ENCODE data around the gene FAM8A1. TPM values are rescaled to one million over a fixed set of nuclear protein-coding genes. Genes with fewer than 3 reads are reported as not detected.

Gene FAM8A1
- total RNA-seq, 1 experiment from 2014 or later, result 7.1 TPM

GRCh38 chr6:17600527-17601385 is 654 bp downstream of the FAM8A1 start:
- no peak for DNase-seq (ENCODE audit: low spot score)

GRCh38 chr6:17601386-17601703 is 1.2 kb downstream of the FAM8A1 start:
- DNase-seq (ENCODE audit: low spot score), result no peak

- DNase-seq (ENCODE audit: low spot score), result no peak
These were observed 2.8 kb downstream of the FAM8A1 start for GRCh38 chr6:17602888-17603287.

GRCh38 chr6:17606606-17607005 is 6.5 kb downstream of the FAM8A1 start:
- no peak for DNase-seq (ENCODE audit: low spot score)

- no peak for DNase-seq (ENCODE audit: low spot score)
These were observed 10.7 kb downstream of the FAM8A1 start for GRCh38 chr6:17610835-17611234.

- no peak for DNase-seq (ENCODE audit: low spot score)
These were observed 11.9 kb downstream of the FAM8A1 start for GRCh38 chr6:17612048-17612447.

GRCh38 chr6:17615794-17616193 is 15.7 kb downstream of the FAM8A1 start:
- DNase-seq (ENCODE audit: low spot score), result no peak

- DNase-seq (ENCODE audit: low spot score), result no peak
These were observed 20.9 kb downstream of the FAM8A1 start for GRCh38 chr6:17621003-17621402.

GRCh38 chr6:17622144-17622543 is 22.0 kb downstream of the FAM8A1 start:
- no peak for DNase-seq (ENCODE audit: low spot score)

GRCh38 chr6:17624396-17624795 is 24.3 kb downstream of the FAM8A1 start:
- DNase-seq (ENCODE audit: low spot score), result no peak

GRCh38 chr6:17628873-17629272 is 28.8 kb downstream of the FAM8A1 start:
- no peak for DNase-seq (ENCODE audit: low spot score)

- no peak for DNase-seq (ENCODE audit: low spot score)
These were observed 29.9 kb downstream of the FAM8A1 start for GRCh38 chr6:17629824-17630510.

- peak; percentile 11 for DNase-seq (ENCODE audit: low spot score)
These were observed 30.5 kb downstream of the FAM8A1 start for GRCh38 chr6:17630511-17631073.

- no peak for DNase-seq (ENCODE audit: low spot score)
These were observed 32.8 kb downstream of the FAM8A1 start for GRCh38 chr6:17632934-17633333.

GRCh38 chr6:17633465-17634188 is 33.5 kb downstream of the FAM8A1 start:
- no peak for DNase-seq (ENCODE audit: low spot score)

- no peak for DNase-seq (ENCODE audit: low spot score)
These were observed 35.5 kb downstream of the FAM8A1 start for GRCh38 chr6:17635568-17635967.

- DNase-seq (ENCODE audit: low spot score), result no peak
These were observed 38.2 kb downstream of the FAM8A1 start for GRCh38 chr6:17638212-17638715.

GRCh38 chr6:17640477-17640917 is 40.4 kb downstream of the FAM8A1 start:
- no peak for DNase-seq (ENCODE audit: low spot score)

GRCh38 chr6:17648745-17649144 is 48.6 kb downstream of the FAM8A1 start:
- no peak for DNase-seq (ENCODE audit: low spot score)

GRCh38 chr6:17650656-17651309 is 50.7 kb downstream of the FAM8A1 start:
- DNase-seq (ENCODE audit: low spot score), result no peak

GRCh38 chr6:17653198-17653882 is 53.2 kb downstream of the FAM8A1 start:
- no peak for DNase-seq (ENCODE audit: low spot score)
